Smooth muscle cell (in vitro differentiated cells): ENCODE results near the gene GSTA4. TPM values are rescaled to one million over a fixed set of nuclear protein-coding genes. Genes with fewer than 3 reads are reported as not detected.
"Not testable (repeated sequence)": the region's sequence is repeated elsewhere in the genome, so short reads cannot be mapped to it uniquely, and the experiment has no call there.

ENCODE experiments used
- DNase-seq: peaks from one replicate; lab custom pipeline; 2025; ENCODE audit not compliant: unreplicated experiment; lab: John Stamatoyannopoulos, UW
- H2AFZ ChIP-seq: fragments of 200-600 bp; sonication (generic); 2 replicates; pipeline ENCODE4 v1.6.0; 2016; ENCODE audit warnings: antibody characterized with exemption, low read depth, mild to moderate bottlenecking
- H3F3A ChIP-seq: fragments of 200-600 bp; sonication (generic); 2 replicates; pipeline ENCODE4 v1.6.0; 2017; ENCODE audit warnings: antibody characterized with exemption, low read depth
- H3K27ac ChIP-seq: fragments of 200-600 bp; sonication (generic); 2 replicates; pipeline ENCODE4 v1.5.1; 2016; ENCODE audit warnings: low read depth, mild to moderate bottlenecking
- H3K27me3 ChIP-seq: fragments of 200-600 bp; sonication (generic); 2 replicates; pipeline ENCODE4 v1.6.1; 2016; ENCODE audit warnings: low read depth, mild to moderate bottlenecking
- H3K36me3 ChIP-seq: fragments of 200-600 bp; sonication (generic); 2 replicates; pipeline ENCODE4 v1.5.1; 2016; ENCODE audit warnings: low read depth
- H3K4me1 ChIP-seq: fragments of 200-600 bp; sonication (generic); 2 replicates; pipeline ENCODE4 v1.5.1; 2016; ENCODE audit warnings: low read depth
- H3K4me2 ChIP-seq: fragments of 200-600 bp; sonication (generic); 2 replicates; pipeline ENCODE4 v1.6.0; 2016; ENCODE audit warnings: mild to moderate bottlenecking
- H3K4me3 ChIP-seq: fragments of 200-600 bp; sonication (generic); 2 replicates; pipeline ENCODE4 v1.5.1; 2016; ENCODE audit warnings: mild to moderate bottlenecking
- H3K79me2 ChIP-seq: fragments of 200-600 bp; sonication (generic); 2 replicates; pipeline ENCODE4 v1.6.0; 2016; ENCODE audit warnings: low read depth, mild to moderate bottlenecking
- H3K9ac ChIP-seq: fragments of 200-600 bp; sonication (generic); 2 replicates; pipeline ENCODE4 v1.6.0; 2016; ENCODE audit warnings: low read depth
- H3K9me3 ChIP-seq: fragments of 200-600 bp; sonication (generic); replicated peaks from 2 replicates; pipeline ENCODE4 v1.5.1; 2016; ENCODE audit warnings: low read depth
- H4K20me1 ChIP-seq: fragments of 200-600 bp; sonication (generic); 2 replicates; pipeline ENCODE4 v1.6.0; 2016; ENCODE audit warnings: low read depth
- WGBS: methylation state at CpG from one replicate; pipeline ENCODE4 v1.1.7; 2016; ENCODE audit warnings: low lambda C conversion rate; 5-methylcytosine and 5-hydroxymethylcytosine counted together
- polyA plus RNA-seq: library from polyadenylated mRNA; unstranded; fragments of >200 nt; fragmentation: Nextera tagmentation; extraction: Ambion mirVana; gene quantifications from 2 replicates; pipeline ENCODE4 v1.2.1, GENCODE V29; 2016
- total RNA-seq: library from RNA; depleted of rRNA; stranded (reverse); fragments of >200 nt; gene quantifications from 2 replicates; pipeline ENCODE4 v1.2.3, GENCODE V29; 2014
- TF ChIP-seq, protein P1 (sequence below): fragments of 200-600 bp; sonication (generic); IDR thresholded peaks from 2 replicates; pipeline ENCODE4 v1.5.1; 2017; ENCODE audit warnings: borderline replicate concordance, mild to moderate bottlenecking, antibody characterized with exemption; ENCODE audit not compliant: insufficient read depth, poor library complexity, severe bottlenecking

Gene GSTA4
- total and polyA plus RNA-seq, 2 experiments from 2014 or later: 60.2 to 62.6 TPM

DNA sequence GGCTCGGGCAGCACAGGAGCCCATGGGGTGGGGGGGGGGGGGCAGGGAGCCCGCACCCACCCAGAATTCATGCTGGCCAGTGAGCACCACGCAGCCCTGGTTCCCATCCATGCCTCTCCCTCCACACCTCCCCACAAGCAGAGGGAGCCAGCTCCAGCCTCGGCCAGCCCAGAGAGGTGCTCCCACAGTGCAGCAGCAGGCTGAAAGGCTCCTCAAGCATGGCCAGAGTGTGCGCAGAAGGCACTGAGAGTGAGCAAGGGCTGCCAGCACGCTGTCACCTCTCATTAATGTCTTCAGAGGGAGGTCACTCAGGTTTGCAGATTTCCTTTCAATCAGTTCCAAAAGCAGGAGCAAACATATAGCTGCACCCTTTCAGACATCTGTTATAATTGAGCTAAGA, 32.4 kb downstream of the GSTA4 start:
- Histone ChIP-seq H2AFZ (no peak overlapping the region), H3K4me3 (no peak overlapping the region), H4K20me1 (no peaks in the 10 kb centered on the region), H3K27me3 (peaks cover 3% of the 10 kb centered on the region), H3K27ac (no peak overlapping the region), H3K36me3 (no peaks in the 10 kb centered on the region), H3K9ac (no peak overlapping the region), H3K4me1 (no peaks in the 10 kb centered on the region), H3K9me3 (no peaks in the 10 kb centered on the region), H3K79me2 (no peaks in the 10 kb centered on the region), H3F3A (no peaks in the 10 kb centered on the region), H3K4me2 (no peak overlapping the region)
- WGBS: 98% methylated on average over 5 of the region's 6 CpGs
- no peak for DNase-seq
- TF ChIP-seq, protein P1, sequence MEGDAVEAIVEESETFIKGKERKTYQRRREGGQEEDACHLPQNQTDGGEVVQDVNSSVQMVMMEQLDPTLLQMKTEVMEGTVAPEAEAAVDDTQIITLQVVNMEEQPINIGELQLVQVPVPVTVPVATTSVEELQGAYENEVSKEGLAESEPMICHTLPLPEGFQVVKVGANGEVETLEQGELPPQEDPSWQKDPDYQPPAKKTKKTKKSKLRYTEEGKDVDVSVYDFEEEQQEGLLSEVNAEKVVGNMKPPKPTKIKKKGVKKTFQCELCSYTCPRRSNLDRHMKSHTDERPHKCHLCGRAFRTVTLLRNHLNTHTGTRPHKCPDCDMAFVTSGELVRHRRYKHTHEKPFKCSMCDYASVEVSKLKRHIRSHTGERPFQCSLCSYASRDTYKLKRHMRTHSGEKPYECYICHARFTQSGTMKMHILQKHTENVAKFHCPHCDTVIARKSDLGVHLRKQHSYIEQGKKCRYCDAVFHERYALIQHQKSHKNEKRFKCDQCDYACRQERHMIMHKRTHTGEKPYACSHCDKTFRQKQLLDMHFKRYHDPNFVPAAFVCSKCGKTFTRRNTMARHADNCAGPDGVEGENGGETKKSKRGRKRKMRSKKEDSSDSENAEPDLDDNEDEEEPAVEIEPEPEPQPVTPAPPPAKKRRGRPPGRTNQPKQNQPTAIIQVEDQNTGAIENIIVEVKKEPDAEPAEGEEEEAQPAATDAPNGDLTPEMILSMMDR: no peak

DNA sequence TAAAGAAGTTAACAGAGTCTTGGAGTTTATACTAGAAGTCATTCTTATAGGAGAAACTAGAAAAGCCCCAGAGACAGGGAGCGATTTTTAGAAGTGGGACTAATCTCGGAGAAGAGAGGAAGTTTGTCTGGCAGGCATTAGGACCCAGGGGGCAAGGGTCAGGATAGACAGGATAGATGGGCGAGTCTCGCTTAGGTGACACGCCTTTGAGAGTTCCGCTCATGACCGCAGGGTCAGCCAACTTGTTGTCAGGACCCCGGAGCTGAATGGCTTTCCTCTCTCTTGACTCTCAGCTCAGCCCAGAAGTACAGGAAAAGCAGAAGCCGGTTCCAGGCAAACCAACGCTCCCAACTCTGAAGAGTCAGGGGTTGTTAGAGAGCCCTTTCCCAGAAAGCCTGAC, 34.1 kb downstream of the GSTA4 start:
- H3K27ac ChIP-seq, H3K9me3 ChIP-seq, H3K79me2 ChIP-seq, DNase-seq, H3K4me1 ChIP-seq, H3K27me3 ChIP-seq, H3F3A ChIP-seq, H3K36me3 ChIP-seq, H3K9ac ChIP-seq, H4K20me1 ChIP-seq: not testable (repeated sequence)
- 24% methylated on average over 10 of the region's 10 CpGs for WGBS
- Histone ChIP-seq H2AFZ (peak overlapping the region; percentile 63), H3K4me3 (peak overlapping the region; percentile 26), H3K4me2 (peak overlapping the region; percentile 67)

DNA sequence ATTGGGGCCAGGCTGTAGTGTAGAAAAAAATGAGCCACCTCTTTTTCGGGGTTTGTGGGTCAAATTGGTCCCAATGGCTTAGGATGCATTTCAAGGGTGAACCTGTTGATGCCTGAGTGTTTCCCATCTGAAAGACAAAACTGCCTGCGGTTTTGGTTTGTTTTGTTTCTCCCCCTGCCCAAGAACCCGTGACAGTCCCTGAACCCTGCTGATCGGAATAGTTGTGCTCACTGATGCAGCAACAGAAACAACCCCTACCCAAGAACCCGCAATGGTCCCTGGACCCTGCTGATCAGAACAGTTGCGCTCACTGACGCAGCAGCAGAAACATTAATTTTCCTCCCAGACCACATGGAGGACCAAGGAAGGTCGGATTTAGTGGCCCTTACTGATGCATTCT, 34.9 kb downstream of the GSTA4 start:
- H3K9ac ChIP-seq: not testable (repeated sequence)
- WGBS: 86% methylated on average over 8 of the region's 8 CpGs

DNA sequence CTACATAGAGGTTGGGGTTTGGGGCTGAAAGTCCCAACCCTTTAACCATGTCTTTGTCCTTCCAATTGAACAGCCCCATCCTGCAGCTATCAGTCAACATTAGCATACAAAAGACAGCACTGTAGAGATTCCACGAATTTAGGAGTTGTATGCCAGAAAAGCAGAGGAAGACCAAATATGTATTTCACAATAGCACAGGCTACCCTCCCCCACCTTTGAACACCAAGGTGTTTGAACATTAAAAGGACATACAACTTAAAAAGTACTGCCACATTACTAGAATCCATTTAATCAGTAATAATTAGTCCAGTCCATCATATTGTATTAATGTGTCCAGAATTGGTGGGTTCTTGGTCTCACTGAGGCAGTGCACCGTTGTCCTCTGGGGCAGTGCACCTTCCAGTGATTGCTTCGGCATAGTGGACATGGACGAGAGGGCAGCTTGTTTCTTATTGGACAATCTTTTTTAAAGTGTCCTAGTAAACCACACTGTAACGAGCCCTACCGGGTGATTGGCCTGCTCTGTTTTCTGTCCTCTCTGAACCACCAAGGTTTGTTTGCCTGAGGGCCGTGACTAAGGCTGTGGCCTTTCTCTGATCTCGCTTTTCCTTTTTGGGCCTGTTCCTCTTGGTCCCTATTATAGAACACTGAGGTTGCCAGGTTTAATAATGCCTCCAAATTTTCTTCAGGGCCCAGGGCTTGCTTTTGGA, 36.4 kb downstream of the GSTA4 start:
- no peak overlapping the region for H3K9ac ChIP-seq
- H3K79me2 ChIP-seq: no peaks in the 10 kb centered on the region
- no peak overlapping the region for H2AFZ ChIP-seq
- no peaks in the 10 kb centered on the region for H4K20me1 ChIP-seq
- no peaks in the 10 kb centered on the region for H3K4me1 ChIP-seq
- no peaks in the 10 kb centered on the region for H3K27me3 ChIP-seq
- no peaks in the 10 kb centered on the region for H3K9me3 ChIP-seq
- no peak overlapping the region for H3K27ac ChIP-seq
- H3K4me2 ChIP-seq: no peak overlapping the region
- TF ChIP-seq, protein P1: no peak
- H3F3A ChIP-seq: no peaks in the 10 kb centered on the region
- no peaks in the 10 kb centered on the region for H3K36me3 ChIP-seq
- WGBS: 79% methylated on average over 8 of the region's 8 CpGs
- H3K4me3 ChIP-seq: no peak overlapping the region
- DNase-seq: no peak

More for the DNA sequence above, 34.9 kb downstream of the GSTA4 start:
- H3F3A ChIP-seq, H3K4me2 ChIP-seq, H3K79me2 ChIP-seq, H3K4me3 ChIP-seq, H4K20me1 ChIP-seq, H3K36me3 ChIP-seq, H3K27ac ChIP-seq, H3K27me3 ChIP-seq, H3K9me3 ChIP-seq, H2AFZ ChIP-seq, H3K4me1 ChIP-seq, DNase-seq: not testable (repeated sequence)

DNA sequence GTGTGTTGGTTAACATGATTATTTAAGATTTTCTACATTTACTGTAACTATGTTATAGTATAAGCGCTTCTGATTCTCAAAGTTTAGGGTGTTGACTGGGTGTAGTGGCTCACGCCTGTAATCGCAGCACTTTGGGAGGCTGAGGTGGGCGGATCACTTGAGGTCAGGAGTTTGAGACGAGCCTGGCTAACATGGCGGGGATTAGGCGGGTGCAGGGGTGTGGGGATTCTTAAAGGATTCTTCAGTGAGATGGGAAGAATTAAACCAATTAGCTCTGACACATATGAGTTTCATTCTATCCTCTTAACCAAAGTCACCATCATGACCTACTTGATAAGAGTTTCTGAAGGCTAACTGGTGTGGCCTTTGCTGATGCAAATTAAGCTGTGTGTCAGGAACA, 39.2 kb downstream of the GSTA4 start:
- Histone ChIP-seq H3K27me3 (no peaks in the 10 kb centered on the region), H3K4me1 (no peaks in the 10 kb centered on the region), H3K27ac (no peak overlapping the region), H3F3A (no peaks in the 10 kb centered on the region), H3K9ac (no peak overlapping the region), H4K20me1 (no peaks in the 10 kb centered on the region), H3K4me3 (no peak overlapping the region), H3K79me2 (no peaks in the 10 kb centered on the region), H2AFZ (no peak overlapping the region), H3K4me2 (no peak overlapping the region), H3K36me3 (no peaks in the 10 kb centered on the region), H3K9me3 (no peaks in the 10 kb centered on the region)
- TF ChIP-seq, protein P1: no peak
- no peak for DNase-seq
- WGBS: 94% methylated on average over 7 of the region's 7 CpGs
